K562 (cell line): ENCODE measurements around the gene PTK7. TPM values are rescaled to one million over a fixed set of nuclear protein-coding genes. Genes with fewer than 3 reads are reported as not detected.

ENCODE experiments used
- BACH1 ChIP-seq: fragments of 200-800 bp; sonication (Bioruptor generic); IDR thresholded peaks from 2 replicates; pipeline ENCODE4 v1.6.1; 2016; ENCODE audit warnings: missing genetic modification characterization, missing compliant biosample characterization
- CHD4 ChIP-seq: fragments of 200-600 bp; sonication (generic); IDR thresholded peaks from 3 replicates; pipeline ENCODE4 v1.6.1; 2012; ENCODE audit warnings: low read depth, mild to moderate bottlenecking, mixed read lengths, low read length, inconsistent platforms; ENCODE audit not compliant: insufficient read depth, insufficient replicate concordance, poor library complexity, severe bottlenecking
- FOXK2 ChIP-seq, 2 experiments: fragments of 450-650 bp; IDR thresholded peaks in 1 of 2; conservative IDR thresholded peaks in 1 of 2; 2 replicates each; pipeline ENCODE4 v1.6.1; 2016; ENCODE audit warnings: low read depth in 2 of 2, mild to moderate bottlenecking in 1 of 2
- HDAC2 ChIP-seq: fragments of 450-650 bp; IDR thresholded peaks from 2 replicates; pipeline ENCODE4 v1.6.1; 2016; ENCODE audit warnings: mild to moderate bottlenecking
- HIVEP1 ChIP-seq: fragments of 250-450 bp; sonication (Bioruptor Pico); IDR thresholded peaks from 2 replicates; pipeline ENCODE4 v1.4.0; 2020; ENCODE audit warnings: mild to moderate bottlenecking
- JUND ChIP-seq, 2 experiments: IDR thresholded peaks; 2 replicates in 1 of 2; 3 replicates in 1 of 2; pipeline ENCODE4 v1.6.1; 2011; ENCODE audit warnings: borderline replicate concordance in 2 of 2, low read depth in 2 of 2, low read length in 2 of 2, improper control_type of control experiment in 1 of 2, missing biosample characterization in 1 of 2, missing genetic modification characterization in 1 of 2, missing genetic modification reagents in 1 of 2
- L3MBTL2 ChIP-seq: fragments of 450-650 bp; IDR thresholded peaks from 2 replicates; pipeline ENCODE4 v1.6.1; 2016; ENCODE audit warnings: mild to moderate bottlenecking, moderate library complexity
- RBM39 ChIP-seq: fragments of 200-400 bp; formaldehyde crosslinking; optimal IDR thresholded peaks from 2 replicates; pipeline ENCODE3; 2018; ENCODE audit warnings: low read depth, low read length
- ZKSCAN3 ChIP-seq: fragments of 250-450 bp; sonication (Bioruptor Pico); IDR thresholded peaks from 2 replicates; pipeline ENCODE4 v1.4.0; 2020
- ZNF175 ChIP-seq: fragments of 200-800 bp; sonication (Bioruptor generic); IDR thresholded peaks from 2 replicates; pipeline ENCODE4 v1.6.1; 2016; ENCODE audit warnings: low read depth, mild to moderate bottlenecking, missing genetic modification characterization, missing compliant biosample characterization
- ZNF431 ChIP-seq: sonication (generic); formaldehyde crosslinking; IDR thresholded peaks from 2 replicates; pipeline ENCODE4 v1.8.0; 2022; ENCODE audit warnings: mild to moderate bottlenecking, missing genetic modification reagents
- ZSCAN32 ChIP-seq: fragments of 450-650 bp; formaldehyde crosslinking; IDR thresholded peaks from 2 replicates; pipeline ENCODE4 v1.4.0; 2020; ENCODE audit warnings: mild to moderate bottlenecking, moderate library complexity
- polyA plus RNA-seq, 8 experiments: library from polyadenylated mRNA; depleted of rRNA in 4 of 8; stranded (reverse) in 5 of 8; unstranded in 3 of 8; fragments of >200 nt; fragmentation: Nextera tagmentation in 2 of 8; fragmentation: Illumina TruSeq in 1 of 8; extraction: Ambion mirVana in 2 of 8; extraction: Trizol in 1 of 8; gene quantifications; 2 replicates each; pipeline versions ENCODE4 v1.2.1 to v1.2.3, GENCODE V29; 2011 to 2014; ENCODE audit warnings: inconsistent platforms in 1 of 8, missing spikeins in 1 of 8
- total RNA-seq, 7 experiments: library from RNA; depleted of rRNA in 6 of 7; stranded (reverse); fragments of >200 nt in 6 of 7; fragmentation: Illumina TruSeq in 2 of 7; extraction: Trizol in 2 of 7; gene quantifications; 2 replicates each; pipeline versions ENCODE4 v1.2.1 to v1.2.3, GENCODE V29; 2011 to 2021; ENCODE audit warnings: low replicate concordance in 1 of 7
- TF ChIP-seq, protein P1 (sequence below): sonication (generic); formaldehyde crosslinking; IDR thresholded peaks from 2 replicates; pipeline ENCODE4 v1.8.1; 2023; ENCODE audit warnings: missing genetic modification reagents, mild to moderate bottlenecking, borderline replicate concordance
- TF ChIP-seq, protein P2 (sequence below): fragments of 450-650 bp; formaldehyde crosslinking; IDR thresholded peaks from 2 replicates; pipeline ENCODE4 v1.4.0; 2022; ENCODE audit warnings: missing genetic modification characterization

The PTK7 gene
- total and polyA plus RNA-seq, 9 of the 15 experiments (the other 6 are each of a cell fraction or from before 2014, with no cell fraction given), result 0.20 to 6.8 (median 4.2) TPM

DNA sequence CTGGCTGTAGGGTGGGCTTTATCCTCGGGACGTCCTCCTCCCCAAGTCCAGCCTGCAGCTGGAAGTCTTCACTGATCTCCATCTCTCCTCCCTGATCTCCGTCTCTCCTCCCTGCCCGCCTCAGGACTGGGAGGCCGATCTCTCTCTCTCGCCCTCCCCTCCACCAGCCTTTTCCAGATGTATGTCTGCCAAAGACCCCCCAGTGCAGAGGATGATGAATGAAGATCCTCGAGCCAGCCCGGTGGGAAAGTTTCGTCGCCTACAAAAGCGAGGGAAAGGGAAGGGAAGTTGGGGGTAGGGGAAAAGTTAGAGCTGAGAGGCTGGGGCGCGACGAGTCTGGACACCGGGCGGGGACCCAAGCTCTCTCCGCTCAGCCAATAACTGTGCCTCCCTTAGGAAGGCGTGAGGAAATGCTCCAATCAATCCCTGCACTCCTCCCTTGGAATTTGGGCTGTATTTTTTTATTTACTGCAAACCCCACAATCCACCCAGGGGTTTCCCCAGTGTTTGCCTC is 94.4 kb downstream of the PTK7 start (continued):
- TF ChIP-seq, protein P1, sequence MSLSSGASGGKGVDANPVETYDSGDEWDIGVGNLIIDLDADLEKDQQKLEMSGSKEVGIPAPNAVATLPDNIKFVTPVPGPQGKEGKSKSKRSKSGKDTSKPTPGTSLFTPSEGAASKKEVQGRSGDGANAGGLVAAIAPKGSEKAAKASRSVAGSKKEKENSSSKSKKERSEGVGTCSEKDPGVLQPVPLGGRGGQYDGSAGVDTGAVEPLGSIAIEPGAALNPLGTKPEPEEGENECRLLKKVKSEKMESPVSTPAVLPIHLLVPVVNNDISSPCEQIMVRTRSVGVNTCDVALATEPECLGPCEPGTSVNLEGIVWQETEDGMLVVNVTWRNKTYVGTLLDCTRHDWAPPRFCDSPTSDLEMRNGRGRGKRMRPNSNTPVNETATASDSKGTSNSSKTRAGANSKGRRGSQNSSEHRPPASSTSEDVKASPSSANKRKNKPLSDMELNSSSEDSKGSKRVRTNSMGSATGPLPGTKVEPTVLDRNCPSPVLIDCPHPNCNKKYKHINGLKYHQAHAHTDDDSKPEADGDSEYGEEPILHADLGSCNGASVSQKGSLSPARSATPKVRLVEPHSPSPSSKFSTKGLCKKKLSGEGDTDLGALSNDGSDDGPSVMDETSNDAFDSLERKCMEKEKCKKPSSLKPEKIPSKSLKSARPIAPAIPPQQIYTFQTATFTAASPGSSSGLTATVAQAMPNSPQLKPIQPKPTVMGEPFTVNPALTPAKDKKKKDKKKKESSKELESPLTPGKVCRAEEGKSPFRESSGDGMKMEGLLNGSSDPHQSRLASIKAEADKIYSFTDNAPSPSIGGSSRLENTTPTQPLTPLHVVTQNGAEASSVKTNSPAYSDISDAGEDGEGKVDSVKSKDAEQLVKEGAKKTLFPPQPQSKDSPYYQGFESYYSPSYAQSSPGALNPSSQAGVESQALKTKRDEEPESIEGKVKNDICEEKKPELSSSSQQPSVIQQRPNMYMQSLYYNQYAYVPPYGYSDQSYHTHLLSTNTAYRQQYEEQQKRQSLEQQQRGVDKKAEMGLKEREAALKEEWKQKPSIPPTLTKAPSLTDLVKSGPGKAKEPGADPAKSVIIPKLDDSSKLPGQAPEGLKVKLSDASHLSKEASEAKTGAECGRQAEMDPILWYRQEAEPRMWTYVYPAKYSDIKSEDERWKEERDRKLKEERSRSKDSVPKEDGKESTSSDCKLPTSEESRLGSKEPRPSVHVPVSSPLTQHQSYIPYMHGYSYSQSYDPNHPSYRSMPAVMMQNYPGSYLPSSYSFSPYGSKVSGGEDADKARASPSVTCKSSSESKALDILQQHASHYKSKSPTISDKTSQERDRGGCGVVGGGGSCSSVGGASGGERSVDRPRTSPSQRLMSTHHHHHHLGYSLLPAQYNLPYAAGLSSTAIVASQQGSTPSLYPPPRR, result no peak
- TF ChIP-seq BACH1 (tag), result no peak
- peak; percentile 65 for TF ChIP-seq RBM39
- 0 out of 2 replicates have a peak, but pooled peaks have one; percentile 21 for TF ChIP-seq ZSCAN32 (CRISPR knock-in tag)
- TF ChIP-seq, protein P2, sequence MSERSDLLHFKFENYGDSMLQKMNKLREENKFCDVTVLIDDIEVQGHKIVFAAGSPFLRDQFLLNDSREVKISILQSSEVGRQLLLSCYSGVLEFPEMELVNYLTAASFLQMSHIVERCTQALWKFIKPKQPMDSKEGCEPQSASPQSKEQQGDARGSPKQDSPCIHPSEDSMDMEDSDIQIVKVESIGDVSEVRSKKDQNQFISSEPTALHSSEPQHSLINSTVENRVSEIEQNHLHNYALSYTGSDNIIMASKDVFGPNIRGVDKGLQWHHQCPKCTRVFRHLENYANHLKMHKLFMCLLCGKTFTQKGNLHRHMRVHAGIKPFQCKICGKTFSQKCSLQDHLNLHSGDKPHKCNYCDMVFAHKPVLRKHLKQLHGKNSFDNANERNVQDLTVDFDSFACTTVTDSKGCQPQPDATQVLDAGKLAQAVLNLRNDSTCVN (CRISPR knock-in tag), result peak; percentile 58; the same call in 1 of the 2 replicates
- TF ChIP-seq L3MBTL2, result peak; percentile 84
- TF ChIP-seq HIVEP1 (CRISPR knock-in tag), result 0 out of 2 replicates have a peak, but pooled peaks have one; percentile 34
- TF ChIP-seq HDAC2, result peak; percentile 87; the same call in 1 of the 2 replicates
- no peak for TF ChIP-seq ZKSCAN3 (CRISPR knock-in tag)
- TF ChIP-seq FOXK2 (conservative IDR thresholded peaks at IDR 0.05 in 1 of 2, IDR thresholded peaks at IDR 0.05 in 1 of 2; ENCODE audit: low read depth in 2 of 2), result no peak
- 0 out of 2 replicates have a peak, but pooled peaks have one; percentile 39 for TF ChIP-seq ZNF175 (CRISPR knock-in tag)
- TF ChIP-seq CHD4, result peak; percentile 33
- no peak for TF ChIP-seq JUND (IDR thresholded peaks at IDR 0.05; ENCODE audit: borderline replicate concordance, low read depth, low read length)
- 0 out of 3 replicates have a peak, but pooled peaks have one; percentile 7 for TF ChIP-seq JUND (tag; IDR thresholded peaks at IDR 0.05; ENCODE audit: borderline replicate concordance, low read depth, low read length)
- TF ChIP-seq ZNF431, result 0 out of 2 replicates have a peak, but pooled peaks have one; percentile 23
